ENCODE measurements around the gene KRTAP12-1. TPM values are rescaled to one million over a fixed set of nuclear protein-coding genes. Genes with fewer than 3 reads are reported as not detected.

KRTAP12-1 gene
- total RNA-seq, 1 donor from 2014 or later: not detected

- H3K27me3 Mint-ChIP-seq (ENCODE audit: low read depth): peaks cover 84% of the 10 kb centered on the region
Observed at GRCh38 chr21:44702973-44703730, 21.2 kb upstream of the KRTAP12-1 start.

GRCh38 chr21:44702111-44702972 lies 20.4 kb upstream of the KRTAP12-1 start:
- Mint-ChIP-seq H3K27me3 (ENCODE audit: low read depth) (peaks cover 84% of the 10 kb centered on the region), H3K9me3 (no peaks in the 10 kb centered on the region)

More at GRCh38 chr21:44702973-44703730, 21.2 kb upstream of the KRTAP12-1 start:
- Mint-ChIP-seq H3K27ac (ENCODE audit: unreplicated experiment) (no peak overlapping the region), H3K4me3 (no peak overlapping the region), H3K36me3 (ENCODE audit: low read depth) (no peaks in the 10 kb centered on the region), H3K9me3 (no peaks in the 10 kb centered on the region), H3K4me1 (peaks cover 35% of the 10 kb centered on the region)
- DNase-seq (ENCODE audit: low read depth, low spot score): no peak
- no peak for TF ChIP-seq CTCF (conservative IDR thresholded peaks at IDR 0.05)

GRCh38 chr21:44701541-44701940 lies 19.6 kb upstream of the KRTAP12-1 start:
- H3K27me3 Mint-ChIP-seq (ENCODE audit: low read depth): peaks cover 80% of the 10 kb centered on the region
- H3K4me1 Mint-ChIP-seq: peaks cover 36% of the 10 kb centered on the region
- TF ChIP-seq CTCF (conservative IDR thresholded peaks at IDR 0.05): no peak
- H3K27ac Mint-ChIP-seq (ENCODE audit: unreplicated experiment): no peak overlapping the region
- H3K36me3 Mint-ChIP-seq (ENCODE audit: low read depth): no peaks in the 10 kb centered on the region
- no peak overlapping the region for H3K4me3 Mint-ChIP-seq
- no peaks in the 10 kb centered on the region for H3K9me3 Mint-ChIP-seq
- DNase-seq (ENCODE audit: low read depth, low spot score): no peak

More at GRCh38 chr21:44702111-44702972, 20.4 kb upstream of the KRTAP12-1 start:
- H3K4me3 Mint-ChIP-seq: no peak overlapping the region
- H3K27ac Mint-ChIP-seq (ENCODE audit: unreplicated experiment): no peak overlapping the region
- no peak for TF ChIP-seq CTCF (conservative IDR thresholded peaks at IDR 0.05)
- DNase-seq (ENCODE audit: low read depth, low spot score): no peak
- H3K36me3 Mint-ChIP-seq (ENCODE audit: low read depth): no peaks in the 10 kb centered on the region
- H3K4me1 Mint-ChIP-seq: peaks cover 36% of the 10 kb centered on the region

- Mint-ChIP-seq H3K36me3 (ENCODE audit: low read depth) (no peaks in the 10 kb centered on the region), H3K27ac (ENCODE audit: unreplicated experiment) (no peak overlapping the region), H3K4me3 (no peak overlapping the region), H3K27me3 (ENCODE audit: low read depth) (peaks cover 76% of the 10 kb centered on the region), H3K4me1 (peaks cover 39% of the 10 kb centered on the region), H3K9me3 (no peaks in the 10 kb centered on the region)
- TF ChIP-seq CTCF (conservative IDR thresholded peaks at IDR 0.05): no peak
- DNase-seq (ENCODE audit: low read depth, low spot score): no peak
Observed at GRCh38 chr21:44701023-44701400, 19.0 kb upstream of the KRTAP12-1 start.

- no peak for DNase-seq (ENCODE audit: low read depth, low spot score)
- H3K9me3 Mint-ChIP-seq: no peaks in the 10 kb centered on the region
- no peak overlapping the region for H3K4me3 Mint-ChIP-seq
- no peaks in the 10 kb centered on the region for H3K36me3 Mint-ChIP-seq (ENCODE audit: low read depth)
- H3K27ac Mint-ChIP-seq (ENCODE audit: unreplicated experiment): no peak overlapping the region
- no peak for TF ChIP-seq CTCF (conservative IDR thresholded peaks at IDR 0.05)
- peaks cover 71% of the 10 kb centered on the region for H3K27me3 Mint-ChIP-seq (ENCODE audit: low read depth)
- peaks cover 42% of the 10 kb centered on the region for H3K4me1 Mint-ChIP-seq
Observed at GRCh38 chr21:44700101-44701022, 18.4 kb upstream of the KRTAP12-1 start.
